ENCODE measurements around the gene AGXT2.

AGXT2 gene

DNA sequence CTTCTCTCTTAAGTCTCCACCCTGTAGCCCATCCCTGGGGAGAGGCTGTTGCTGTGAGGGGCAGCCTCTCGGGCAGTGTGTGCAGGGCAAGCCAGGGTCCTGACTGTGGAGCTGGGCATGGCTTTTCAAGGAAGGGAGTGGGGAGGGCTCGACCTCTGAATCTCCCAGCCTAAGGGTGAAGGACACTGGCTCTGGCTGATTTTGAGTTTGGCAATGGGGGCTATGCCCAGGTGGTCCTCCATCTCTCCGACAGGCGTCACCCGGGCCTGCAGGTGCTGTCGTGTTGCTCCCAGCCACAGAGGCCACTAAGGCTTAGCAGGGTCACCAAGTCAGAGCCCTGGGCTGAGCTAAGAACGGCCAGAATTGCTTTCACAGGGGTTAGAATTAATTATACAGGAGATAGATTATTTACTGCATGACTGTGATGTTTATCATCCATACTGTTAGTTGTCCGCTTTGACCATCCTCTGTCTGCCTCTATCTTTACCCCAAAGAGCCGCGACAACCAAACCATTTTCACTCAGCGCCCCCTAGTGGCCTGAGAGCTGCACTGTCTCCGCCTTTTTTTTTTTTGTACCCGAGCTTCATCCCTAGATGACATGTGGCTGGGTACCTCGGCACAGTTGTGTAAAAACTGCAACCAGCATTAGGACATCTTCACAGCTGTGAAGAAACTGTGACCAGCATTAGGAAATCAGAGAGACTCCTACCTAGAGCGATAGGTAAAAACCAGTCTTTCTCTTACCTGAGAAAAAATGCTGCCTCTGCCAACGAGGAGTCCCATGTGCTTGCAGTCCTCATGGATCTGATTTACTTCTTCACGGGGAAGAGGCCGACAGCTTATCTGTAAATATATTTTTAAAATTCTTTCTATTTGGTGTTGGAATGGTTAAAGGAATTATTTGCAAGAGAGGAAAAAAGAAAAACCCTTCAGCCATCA, 44.5 kb downstream of the AGXT2 start:
- TF ChIP-seq ELF4 (IDR thresholded peaks at IDR 0.05), result no peak
- peak; percentile 90 for TF ChIP-seq ZNF384 (IDR thresholded peaks at IDR 0.05)
- peak; percentile 32; the same call in 1 of the 2 replicates for TF ChIP-seq L3MBTL2 (conservative IDR thresholded peaks at IDR 0.05)
- POLR2A ChIA-PET, result interaction anchor here (0.9 kb wide), 1 partner anchor 88 kb away, joined by 5 read pairs; the partner anchor contains the start of genes BRIX1 and RAD1
- DNase-seq (ENCODE audit: extremely low spot score), result peak; percentile 78
- CTCF ChIA-PET, result interaction anchor here (0.6 to 1.9 kb wide), 18 partner anchors 9 to 528 kb away, joined by 3 to 9 read pairs (median 3); partner anchors contain the start of gene BRIX1

DNA sequence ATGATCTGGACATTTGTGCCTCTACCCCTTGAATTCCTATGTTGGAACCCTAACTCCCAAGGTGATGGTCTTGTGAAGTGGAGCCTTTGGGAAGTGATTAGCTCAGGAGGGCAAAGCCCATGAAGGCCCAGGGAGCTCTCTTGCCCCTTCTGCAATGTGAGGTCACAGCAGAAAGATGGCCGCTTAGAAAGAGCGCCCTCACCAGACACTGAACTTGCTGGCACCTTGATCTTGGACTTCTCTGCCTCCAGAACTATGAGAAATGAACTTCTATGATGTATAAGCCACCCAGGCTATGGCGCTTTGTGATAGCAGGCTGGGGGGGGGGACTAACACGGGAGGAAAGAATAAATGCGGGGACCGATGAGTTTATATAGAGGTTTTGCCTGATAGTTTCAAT, 45.3 kb downstream of the AGXT2 start:
- ChIA-PET CTCF (interaction anchor here (0.6 to 1.1 kb wide), 5 partner anchors 22 to 516 kb away, joined by 3 to 4 read pairs (median 3); no protein-coding TSS in a partner anchor), POLR2A (interaction anchor here (2.0 kb wide), 1 partner anchor 87 kb away, joined by 8 read pairs; the partner anchor contains the start of genes BRIX1 and RAD1)
- TF ChIP-seq SP1 (IDR thresholded peaks at IDR 0.05) (no peak), ARNT (IDR thresholded peaks at IDR 0.05) (no peak), BHLHE40 (IDR thresholded peaks at IDR 0.05; ENCODE audit: borderline replicate concordance) (no peak), FOXM1 (IDR thresholded peaks at IDR 0.05; ENCODE audit: borderline replicate concordance) (no peak), FOXA1 (IDR thresholded peaks at IDR 0.05) (no peak), NFRKB (IDR thresholded peaks at IDR 0.05) (no peak), L3MBTL2 (conservative IDR thresholded peaks at IDR 0.05) (no peak), SUZ12 (IDR thresholded peaks at IDR 0.05) (no peak), FOXK2 (IDR thresholded peaks at IDR 0.05) (no peak), CTBP1 (IDR thresholded peaks at IDR 0.05; ENCODE audit: borderline replicate concordance) (no peak), LEF1 (IDR thresholded peaks at IDR 0.05; ENCODE audit: borderline replicate concordance) (no peak), HDGF (IDR thresholded peaks at IDR 0.05; ENCODE audit: borderline replicate concordance) (no peak)
- TF ChIP-seq, protein P1, sequence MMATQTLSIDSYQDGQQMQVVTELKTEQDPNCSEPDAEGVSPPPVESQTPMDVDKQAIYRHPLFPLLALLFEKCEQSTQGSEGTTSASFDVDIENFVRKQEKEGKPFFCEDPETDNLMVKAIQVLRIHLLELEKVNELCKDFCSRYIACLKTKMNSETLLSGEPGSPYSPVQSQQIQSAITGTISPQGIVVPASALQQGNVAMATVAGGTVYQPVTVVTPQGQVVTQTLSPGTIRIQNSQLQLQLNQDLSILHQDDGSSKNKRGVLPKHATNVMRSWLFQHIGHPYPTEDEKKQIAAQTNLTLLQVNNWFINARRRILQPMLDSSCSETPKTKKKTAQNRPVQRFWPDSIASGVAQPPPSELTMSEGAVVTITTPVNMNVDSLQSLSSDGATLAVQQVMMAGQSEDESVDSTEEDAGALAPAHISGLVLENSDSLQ (IDR thresholded peaks at IDR 0.05), result no peak
- no peak for DNase-seq (ENCODE audit: extremely low spot score)

DNA sequence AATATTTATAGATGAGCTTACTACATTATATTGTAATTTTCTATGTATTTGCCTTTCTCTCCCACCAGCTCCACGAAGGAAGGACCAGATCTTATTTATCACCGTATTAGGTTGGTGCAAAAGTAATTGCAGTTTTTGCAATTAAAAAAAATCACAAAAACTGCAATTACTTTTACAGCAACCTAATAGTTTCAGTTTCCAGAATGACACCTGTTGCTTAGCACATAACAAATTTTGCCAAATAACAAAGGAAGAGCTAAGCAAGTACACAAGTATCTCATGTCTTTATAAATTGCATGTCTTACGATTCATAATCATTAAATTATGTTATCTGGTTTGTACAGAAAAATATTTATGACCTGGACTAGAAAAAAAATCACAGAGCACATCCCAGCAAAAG, 45.9 kb downstream of the AGXT2 start:
- ChIA-PET CTCF (interaction anchor here (0.6 to 1.1 kb wide), 4 partner anchors 22 to 527 kb away, joined by 3 to 4 read pairs (median 3); no protein-coding TSS in a partner anchor), POLR2A (interaction anchor here (2.0 kb wide), 1 partner anchor 87 kb away, joined by 8 read pairs; the partner anchor contains the start of genes BRIX1 and RAD1)
- TF ChIP-seq ELF4 (IDR thresholded peaks at IDR 0.05), result no peak

DNA sequence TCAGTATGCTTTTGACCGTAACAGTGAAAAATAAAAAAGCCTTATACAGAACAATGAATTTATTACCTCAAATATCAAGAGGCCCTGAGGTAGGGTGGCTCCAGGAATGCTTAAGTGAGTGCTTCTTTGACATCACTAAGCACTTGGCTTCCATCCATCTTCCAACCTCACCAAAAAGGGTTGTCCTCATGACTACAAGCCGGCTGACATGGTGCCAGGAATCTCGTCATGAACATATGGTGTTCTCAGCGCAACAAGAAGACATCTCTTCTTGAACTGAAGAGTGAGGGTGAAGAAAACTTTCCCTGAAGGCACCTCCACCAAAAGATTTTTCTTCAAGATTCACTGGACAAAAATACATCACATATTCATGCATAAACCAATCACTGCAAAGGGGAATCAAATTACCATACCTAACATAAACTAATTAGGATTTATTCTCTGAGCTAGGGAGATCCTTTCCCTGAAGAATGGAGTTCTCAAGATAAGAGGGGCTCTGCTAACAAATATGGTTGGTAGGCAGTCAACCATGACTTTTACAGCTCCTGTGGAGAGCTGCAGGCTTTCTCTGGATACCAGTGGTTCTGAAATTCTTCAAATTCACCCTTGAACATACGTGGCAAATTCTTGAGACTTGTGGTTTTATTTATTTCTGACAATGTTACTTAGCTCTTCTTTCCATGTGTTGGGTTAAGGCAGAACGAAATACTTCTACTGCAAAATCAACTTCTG, 49.5 kb downstream of the AGXT2 start:
- no peak for DNase-seq (ENCODE audit: extremely low spot score)
- POLR2A ChIA-PET, result no interaction called here
- CTCF ChIA-PET, result no interaction called here
- no peak for TF ChIP-seq FOXK2 (IDR thresholded peaks at IDR 0.05)
- TF ChIP-seq NFRKB (IDR thresholded peaks at IDR 0.05), result no peak
- TF ChIP-seq HDGF (IDR thresholded peaks at IDR 0.05; ENCODE audit: borderline replicate concordance), result no peak
- TF ChIP-seq TARDBP (IDR thresholded peaks at IDR 0.05), result no peak
- TF ChIP-seq SP1 (IDR thresholded peaks at IDR 0.05), result no peak
- TF ChIP-seq SUZ12 (IDR thresholded peaks at IDR 0.05), result no peak
- TF ChIP-seq FOXM1 (IDR thresholded peaks at IDR 0.05; ENCODE audit: borderline replicate concordance), result no peak
- TF ChIP-seq ARNT (IDR thresholded peaks at IDR 0.05), result no peak
- no peak for TF ChIP-seq L3MBTL2 (conservative IDR thresholded peaks at IDR 0.05)
- no peak for TF ChIP-seq CTBP1 (IDR thresholded peaks at IDR 0.05; ENCODE audit: borderline replicate concordance)
- no peak for TF ChIP-seq ELF4 (IDR thresholded peaks at IDR 0.05)
- TF ChIP-seq LEF1 (IDR thresholded peaks at IDR 0.05; ENCODE audit: borderline replicate concordance), result no peak
- TF ChIP-seq FOXA1 (IDR thresholded peaks at IDR 0.05), result no peak

More for the DNA sequence above, 45.9 kb downstream of the AGXT2 start:
- DNase-seq (ENCODE audit: extremely low spot score), result no peak

DNA sequence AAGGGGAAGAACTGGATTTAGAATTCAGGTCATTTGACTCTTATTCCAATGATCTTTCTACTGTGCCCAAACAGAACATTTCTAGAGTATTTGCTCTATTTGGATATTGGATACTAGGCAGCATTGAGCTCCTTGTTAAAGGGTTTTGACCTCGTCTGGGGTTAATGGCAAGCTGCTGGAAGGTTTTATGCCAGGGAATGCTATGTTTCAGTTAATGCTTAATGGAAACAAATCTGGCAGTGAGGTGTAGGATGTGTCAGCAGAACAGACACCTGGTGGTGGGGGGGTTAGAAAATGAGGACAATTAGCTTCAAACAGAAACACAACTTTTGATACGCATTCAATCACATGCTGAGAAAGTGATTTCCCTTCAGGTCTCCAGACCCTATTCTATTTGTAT, 51.5 kb downstream of the AGXT2 start:
- TF ChIP-seq NFRKB (IDR thresholded peaks at IDR 0.05), result no peak
- TF ChIP-seq FOXA1 (IDR thresholded peaks at IDR 0.05), result no peak
- no peak for TF ChIP-seq SP1 (IDR thresholded peaks at IDR 0.05)
- ChIA-PET POLR2A (no interaction called here), CTCF (no interaction called here)
- DNase-seq (ENCODE audit: extremely low spot score), result no peak

DNA sequence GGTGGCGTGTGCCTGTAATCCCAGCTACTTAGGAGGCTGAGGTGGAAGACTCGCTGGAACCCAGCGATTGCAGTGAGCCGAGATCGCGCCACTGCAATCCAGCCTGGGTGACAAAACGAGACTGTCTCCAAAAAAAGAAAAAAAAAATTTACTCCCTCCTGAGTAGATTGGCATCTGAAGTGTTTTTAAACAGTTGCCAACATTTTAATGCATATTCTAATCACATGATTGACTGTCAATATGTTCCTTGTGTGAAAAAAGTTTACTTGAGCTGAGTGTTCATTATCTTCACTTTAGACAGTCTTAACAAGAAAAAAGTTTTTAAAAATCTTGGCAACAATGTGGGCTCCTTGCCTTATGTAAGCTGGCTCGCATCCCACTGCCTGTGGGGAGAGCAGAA, 53.8 kb downstream of the AGXT2 start:
- POLR2A ChIA-PET, result interaction anchor here (1.1 kb wide), 1 partner anchor 79 kb away, joined by 3 read pairs; the partner anchor contains the start of genes BRIX1 and RAD1
- CTCF ChIA-PET, result interaction anchor here (2.4 kb wide), 1 partner anchor 9 kb away, joined by 9 read pairs; no protein-coding TSS in a partner anchor
- DNase-seq (ENCODE audit: extremely low spot score), result no peak
- TF ChIP-seq ZNF384 (IDR thresholded peaks at IDR 0.05) (no peak), FOXK2 (IDR thresholded peaks at IDR 0.05) (no peak), ARNT (IDR thresholded peaks at IDR 0.05) (no peak), FOXM1 (IDR thresholded peaks at IDR 0.05; ENCODE audit: borderline replicate concordance) (no peak), TARDBP (IDR thresholded peaks at IDR 0.05) (no peak), ELF4 (IDR thresholded peaks at IDR 0.05) (no peak), HDGF (IDR thresholded peaks at IDR 0.05; ENCODE audit: borderline replicate concordance) (no peak), NFRKB (IDR thresholded peaks at IDR 0.05) (no peak), SUZ12 (IDR thresholded peaks at IDR 0.05) (no peak), CTBP1 (IDR thresholded peaks at IDR 0.05; ENCODE audit: borderline replicate concordance) (no peak), BHLHE40 (IDR thresholded peaks at IDR 0.05; ENCODE audit: borderline replicate concordance) (no peak), LEF1 (IDR thresholded peaks at IDR 0.05; ENCODE audit: borderline replicate concordance) (no peak), L3MBTL2 (conservative IDR thresholded peaks at IDR 0.05) (no peak), SP1 (IDR thresholded peaks at IDR 0.05) (no peak), FOXA1 (IDR thresholded peaks at IDR 0.05) (no peak)
- TF ChIP-seq, protein P1 (IDR thresholded peaks at IDR 0.05), result no peak
